HepG2 (cell line): ENCODE results near the gene NDUFB7. TPM values are rescaled to one million over a fixed set of nuclear protein-coding genes. Genes with fewer than 3 reads are reported as not detected.
A peak's percentile ranks its signal among the peaks of the same experiment; 100 is the strongest.

ENCODE experiments used
- CBFB ChIP-seq: sonication (generic); formaldehyde crosslinking; IDR thresholded peaks from 2 replicates; pipeline ENCODE4 v1.4.0; 2020; ENCODE audit warnings: missing genetic modification reagents
- EP300 ChIP-seq, 3 experiments: sonication (generic) in 1 of 3; formaldehyde crosslinking in 1 of 3; IDR thresholded peaks; 2 replicates each; pipeline versions ENCODE4 v1.5.1 to v1.6.1; 2011 to 2020; ENCODE audit warnings: low read depth in 2 of 3, low read length in 2 of 3, borderline replicate concordance in 1 of 3, improper control_type of control experiment in 1 of 3, mild to moderate bottlenecking in 1 of 3, missing genetic modification reagents in 1 of 3, moderate library complexity in 1 of 3
- ERF ChIP-seq: IDR thresholded peaks from 2 replicates; pipeline ENCODE4 v1.6.1; 2018; ENCODE audit warnings: missing biosample characterization, missing genetic modification reagents
- FOXA1 ChIP-seq, 2 experiments: fragments of 450-650 bp in 1 of 2; sonication (generic) in 1 of 2; formaldehyde crosslinking in 1 of 2; IDR thresholded peaks; 2 replicates each; pipeline versions ENCODE4 v1.4.0 to v1.6.1; 2016 to 2020; ENCODE audit warnings: missing genetic modification reagents in 1 of 2
- KDM2A ChIP-seq: sonication (generic); formaldehyde crosslinking; IDR thresholded peaks from 2 replicates; pipeline ENCODE4 v1.4.0; 2020; ENCODE audit warnings: low read depth, missing genetic modification reagents, borderline replicate concordance
- POLR2G ChIP-seq: fragments of 200-400 bp; formaldehyde crosslinking; IDR thresholded peaks from 2 replicates; pipeline ENCODE4 v1.6.1; 2018; ENCODE audit warnings: mild to moderate bottlenecking, low read depth, low read length, moderate library complexity
- TCF12 ChIP-seq, 2 experiments: fragments of 450-650 bp in 1 of 2; sonication (generic) in 1 of 2; formaldehyde crosslinking in 1 of 2; IDR thresholded peaks; 2 replicates each; pipeline versions ENCODE4 v1.6.1 to v1.8.0; 2017 to 2022; ENCODE audit warnings: antibody characterized with exemption in 1 of 2, mild to moderate bottlenecking in 1 of 2, missing genetic modification reagents in 1 of 2, moderate library complexity in 1 of 2
- ZBTB10 ChIP-seq: sonication (generic); formaldehyde crosslinking; IDR thresholded peaks from 2 replicates; pipeline ENCODE4 v1.4.0; 2020; ENCODE audit warnings: missing genetic modification reagents, borderline replicate concordance
- ZBTB3 ChIP-seq: sonication (generic); formaldehyde crosslinking; IDR thresholded peaks from 2 replicates; pipeline ENCODE4 v1.4.0; 2020; ENCODE audit warnings: low read depth, mild to moderate bottlenecking, moderate library complexity, missing genetic modification reagents, borderline replicate concordance
- ZFY ChIP-seq: sonication (generic); formaldehyde crosslinking; IDR thresholded peaks from 2 replicates; pipeline ENCODE4 v1.4.0; 2020; ENCODE audit warnings: missing genetic modification reagents
- ZNF124 ChIP-seq: sonication (generic); formaldehyde crosslinking; IDR thresholded peaks from 2 replicates; pipeline ENCODE4 v1.4.0; 2020; ENCODE audit warnings: missing genetic modification reagents
- ZNF530 ChIP-seq: sonication (generic); formaldehyde crosslinking; IDR thresholded peaks from 2 replicates; pipeline ENCODE4 v1.5.0; 2020; ENCODE audit warnings: low read depth, mild to moderate bottlenecking, missing genetic modification reagents
- ZNF552 ChIP-seq: sonication (generic); formaldehyde crosslinking; IDR thresholded peaks from 2 replicates; pipeline ENCODE4 v1.9.0; 2022; ENCODE audit warnings: missing genetic modification reagents, mild to moderate bottlenecking, borderline replicate concordance
- ZNF644 ChIP-seq: IDR thresholded peaks from 2 replicates; pipeline ENCODE4 v1.6.1; 2016; ENCODE audit warnings: low read depth
- ZSCAN20 ChIP-seq: sonication (generic); formaldehyde crosslinking; IDR thresholded peaks from 2 replicates; pipeline ENCODE4 v1.4.0; 2020; ENCODE audit warnings: missing genetic modification reagents, mild to moderate bottlenecking, borderline replicate concordance
- polyA plus RNA-seq, 8 experiments: library from polyadenylated mRNA; depleted of rRNA in 3 of 8; stranded (reverse) in 7 of 8; unstranded in 1 of 8; fragments of >200 nt; fragmentation: Illumina TruSeq in 4 of 8; extraction: Trizol in 4 of 8; gene quantifications; 2 replicates each; pipeline versions ENCODE4 v1.2.1 to v1.2.3, GENCODE V29; 2011 to 2016; ENCODE audit warnings: low read depth in 4 of 8, missing spikeins in 1 of 8, mixed read lengths in 1 of 8; ENCODE audit not compliant: insufficient read depth in 1 of 8
- total RNA-seq, 5 experiments: library from RNA; depleted of rRNA; stranded (reverse); fragments of >200 nt; fragmentation: Illumina TruSeq; extraction: Trizol; gene quantifications; 2 replicates each; pipeline ENCODE4 v1.2.3, GENCODE V29; 2016; ENCODE audit warnings: low read depth in 1 of 5
- TF ChIP-seq, protein P1 (sequence below): IDR thresholded peaks from 2 replicates; pipeline ENCODE4 v1.6.1; 2016; ENCODE audit warnings: missing genetic modification reagents, missing compliant biosample characterization
- TF ChIP-seq, protein P2 (sequence below): sonication (generic); formaldehyde crosslinking; IDR thresholded peaks from 2 replicates; pipeline ENCODE4 v1.4.0; 2020; ENCODE audit warnings: mild to moderate bottlenecking, missing genetic modification reagents
- TF ChIP-seq, protein P3 (sequence below): sonication (generic); formaldehyde crosslinking; IDR thresholded peaks from 2 replicates; pipeline ENCODE4 v1.5.1; 2020; ENCODE audit warnings: mild to moderate bottlenecking, missing genetic modification reagents, borderline replicate concordance

NDUFB7 gene
- total and polyA plus RNA-seq, 2 of the 13 experiments (the other 11 are each of a cell fraction or from before 2014, with no cell fraction given) = 156 to 198 TPM

- TF ChIP-seq ZBTB10 (CRISPR knock-in tag) (peak; percentile 92; the same call in 1 of the 2 replicates), EP300 (IDR thresholded peaks at IDR 0.05; ENCODE audit: low read depth in 2 of 2, low read length in 2 of 2) (peak; percentile 79 to 89; a peak in 3 of 4 replicates), EP300 (CRISPR knock-in tag; IDR thresholded peaks at IDR 0.05; ENCODE audit: borderline replicate concordance) (peak; percentile 95), ZFY (CRISPR knock-in tag) (peak; percentile 85), FOXA1 (IDR thresholded peaks at IDR 0.05) (no peak), FOXA1 (CRISPR knock-in tag; IDR thresholded peaks at IDR 0.05) (peak; percentile 64), ERF (peak; percentile 84), ZBTB3 (CRISPR knock-in tag) (no peak), TCF12 (IDR thresholded peaks at IDR 0.05) (no peak), TCF12 (CRISPR knock-in tag; IDR thresholded peaks at IDR 0.05) (no peak), CBFB (CRISPR knock-in tag) (0 out of 2 replicates have a peak, but pooled peaks have one; percentile 34), POLR2G (peak; percentile 80), ZNF124 (no peak; the same call in 1 of the 2 replicates), ZNF530 (CRISPR knock-in tag) (no peak), ZNF552 (CRISPR knock-in tag) (no peak), ZNF644 (CRISPR knock-in tag) (0 out of 2 replicates have a peak, but pooled peaks have one; percentile 45), ZSCAN20 (CRISPR knock-in tag) (no peak), KDM2A (CRISPR knock-in tag) (peak; percentile 45; the same call in 1 of the 2 replicates)
- TF ChIP-seq, protein P1, sequence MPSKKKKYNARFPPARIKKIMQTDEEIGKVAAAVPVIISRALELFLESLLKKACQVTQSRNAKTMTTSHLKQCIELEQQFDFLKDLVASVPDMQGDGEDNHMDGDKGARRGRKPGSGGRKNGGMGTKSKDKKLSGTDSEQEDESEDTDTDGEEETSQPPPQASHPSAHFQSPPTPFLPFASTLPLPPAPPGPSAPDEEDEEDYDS = peak; percentile 82; the same call in 1 of the 2 replicates
- TF ChIP-seq, protein P2, sequence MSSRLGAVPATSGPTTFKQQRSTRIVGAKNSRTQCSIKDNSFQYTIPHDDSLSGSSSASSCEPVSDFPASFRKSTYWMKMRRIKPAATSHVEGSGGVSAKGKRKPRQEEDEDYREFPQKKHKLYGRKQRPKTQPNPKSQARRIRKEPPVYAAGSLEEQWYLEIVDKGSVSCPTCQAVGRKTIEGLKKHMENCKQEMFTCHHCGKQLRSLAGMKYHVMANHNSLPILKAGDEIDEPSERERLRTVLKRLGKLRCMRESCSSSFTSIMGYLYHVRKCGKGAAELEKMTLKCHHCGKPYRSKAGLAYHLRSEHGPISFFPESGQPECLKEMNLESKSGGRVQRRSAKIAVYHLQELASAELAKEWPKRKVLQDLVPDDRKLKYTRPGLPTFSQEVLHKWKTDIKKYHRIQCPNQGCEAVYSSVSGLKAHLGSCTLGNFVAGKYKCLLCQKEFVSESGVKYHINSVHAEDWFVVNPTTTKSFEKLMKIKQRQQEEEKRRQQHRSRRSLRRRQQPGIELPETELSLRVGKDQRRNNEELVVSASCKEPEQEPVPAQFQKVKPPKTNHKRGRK (CRISPR knock-in tag) = no peak
- TF ChIP-seq, protein P3, sequence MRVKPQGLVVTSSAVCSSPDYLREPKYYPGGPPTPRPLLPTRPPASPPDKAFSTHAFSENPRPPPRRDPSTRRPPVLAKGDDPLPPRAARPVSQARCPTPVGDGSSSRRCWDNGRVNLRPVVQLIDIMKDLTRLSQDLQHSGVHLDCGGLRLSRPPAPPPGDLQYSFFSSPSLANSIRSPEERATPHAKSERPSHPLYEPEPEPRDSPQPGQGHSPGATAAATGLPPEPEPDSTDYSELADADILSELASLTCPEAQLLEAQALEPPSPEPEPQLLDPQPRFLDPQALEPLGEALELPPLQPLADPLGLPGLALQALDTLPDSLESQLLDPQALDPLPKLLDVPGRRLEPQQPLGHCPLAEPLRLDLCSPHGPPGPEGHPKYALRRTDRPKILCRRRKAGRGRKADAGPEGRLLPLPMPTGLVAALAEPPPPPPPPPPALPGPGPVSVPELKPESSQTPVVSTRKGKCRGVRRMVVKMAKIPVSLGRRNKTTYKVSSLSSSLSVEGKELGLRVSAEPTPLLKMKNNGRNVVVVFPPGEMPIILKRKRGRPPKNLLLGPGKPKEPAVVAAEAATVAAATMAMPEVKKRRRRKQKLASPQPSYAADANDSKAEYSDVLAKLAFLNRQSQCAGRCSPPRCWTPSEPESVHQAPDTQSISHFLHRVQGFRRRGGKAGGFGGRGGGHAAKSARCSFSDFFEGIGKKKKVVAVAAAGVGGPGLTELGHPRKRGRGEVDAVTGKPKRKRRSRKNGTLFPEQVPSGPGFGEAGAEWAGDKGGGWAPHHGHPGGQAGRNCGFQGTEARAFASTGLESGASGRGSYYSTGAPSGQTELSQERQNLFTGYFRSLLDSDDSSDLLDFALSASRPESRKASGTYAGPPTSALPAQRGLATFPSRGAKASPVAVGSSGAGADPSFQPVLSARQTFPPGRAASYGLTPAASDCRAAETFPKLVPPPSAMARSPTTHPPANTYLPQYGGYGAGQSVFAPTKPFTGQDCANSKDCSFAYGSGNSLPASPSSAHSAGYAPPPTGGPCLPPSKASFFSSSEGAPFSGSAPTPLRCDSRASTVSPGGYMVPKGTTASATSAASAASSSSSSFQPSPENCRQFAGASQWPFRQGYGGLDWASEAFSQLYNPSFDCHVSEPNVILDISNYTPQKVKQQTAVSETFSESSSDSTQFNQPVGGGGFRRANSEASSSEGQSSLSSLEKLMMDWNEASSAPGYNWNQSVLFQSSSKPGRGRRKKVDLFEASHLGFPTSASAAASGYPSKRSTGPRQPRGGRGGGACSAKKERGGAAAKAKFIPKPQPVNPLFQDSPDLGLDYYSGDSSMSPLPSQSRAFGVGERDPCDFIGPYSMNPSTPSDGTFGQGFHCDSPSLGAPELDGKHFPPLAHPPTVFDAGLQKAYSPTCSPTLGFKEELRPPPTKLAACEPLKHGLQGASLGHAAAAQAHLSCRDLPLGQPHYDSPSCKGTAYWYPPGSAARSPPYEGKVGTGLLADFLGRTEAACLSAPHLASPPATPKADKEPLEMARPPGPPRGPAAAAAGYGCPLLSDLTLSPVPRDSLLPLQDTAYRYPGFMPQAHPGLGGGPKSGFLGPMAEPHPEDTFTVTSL (CRISPR knock-in tag) = peak; percentile 72; the same call in 1 of the 2 replicates
These were observed 51.9 kb downstream of the NDUFB7 start (continued) for GRCh38 chr19:14519860-14520407.
